Spleen (tissue), 7 donors: ENCODE data around the gene SPATA21.

ENCODE experiments used
- CTCF ChIP-seq, 11 experiments: fragments of 200-600 bp in 7 of 11; fragments of 450-650 bp in 4 of 11; sonication (generic) in 4 of 11; IDR thresholded peaks in 8 of 11; conservative IDR thresholded peaks in 3 of 11; 1 replicate in 7 of 11; 2 replicates in 4 of 11; pipeline versions ENCODE4 v1.4.0 to v1.8.0; 2016 to 2021; ENCODE audit warnings: antibody characterized with exemption in 11 of 11, inconsistent platforms in 4 of 11, mild to moderate bottlenecking in 1 of 11
- POLR2A ChIP-seq, 3 donors: fragments of 450-650 bp; IDR thresholded peaks; one replicate each; pipeline ENCODE4 v1.5.1; 2017; ENCODE audit warnings: antibody characterized with exemption in 3 of 3, mild to moderate bottlenecking in 1 of 3
- donor health status: DM: no; HTN: no; CAD: no; lungs with moderate emphysema.
- donor health status: DM: no; HTN: no; CAD: no.
- donor health status: DM: no; HTN: no; CAD: no.

- TF ChIP-seq CTCF (IDR thresholded peaks at IDR 0.05 in 8 of 11, conservative IDR thresholded peaks at IDR 0.05 in 3 of 11), result no peak
- no peak for TF ChIP-seq POLR2A (IDR thresholded peaks at IDR 0.05)
Measured at GRCh38 chr1:16425125-16426025, 11.8 kb downstream of the SPATA21 start.
